ENCODE results near the gene EPB41L4A.

Gene EPB41L4A

GRCh38 chr5:112238473-112238872 lies 180.6 kb downstream of the EPB41L4A start:
- no peak for TF ChIP-seq ZFX (IDR thresholded peaks at IDR 0.05; ENCODE audit: borderline replicate concordance)
- TF ChIP-seq CTCF (IDR thresholded peaks at IDR 0.05) = no peak
- H3K27ac ChIP-seq = no peak overlapping the region

DNA sequence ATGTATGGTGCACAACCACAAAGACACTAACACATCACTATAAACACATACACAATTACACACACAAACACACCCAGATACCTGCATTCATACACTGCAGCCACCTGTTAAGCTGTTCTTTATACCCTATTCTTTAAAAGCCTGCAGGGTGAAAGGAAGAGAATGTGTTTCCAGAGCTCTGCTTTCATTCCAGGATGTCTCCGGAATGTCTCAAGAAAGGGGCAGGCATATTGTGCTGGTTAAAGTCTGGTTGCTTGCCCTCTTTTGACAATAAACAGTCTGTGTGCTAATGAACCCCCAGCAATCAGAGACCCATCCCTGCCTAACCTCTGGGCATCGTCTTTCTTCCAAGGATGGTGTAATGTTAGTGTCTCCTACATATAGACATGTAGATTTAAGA lies 181.6 kb downstream of the EPB41L4A start:
- TF ChIP-seq CTCF (IDR thresholded peaks at IDR 0.05) = no peak
- no peak for TF ChIP-seq ZFX (IDR thresholded peaks at IDR 0.05; ENCODE audit: borderline replicate concordance)
- H3K27ac ChIP-seq = no peak overlapping the region

DNA sequence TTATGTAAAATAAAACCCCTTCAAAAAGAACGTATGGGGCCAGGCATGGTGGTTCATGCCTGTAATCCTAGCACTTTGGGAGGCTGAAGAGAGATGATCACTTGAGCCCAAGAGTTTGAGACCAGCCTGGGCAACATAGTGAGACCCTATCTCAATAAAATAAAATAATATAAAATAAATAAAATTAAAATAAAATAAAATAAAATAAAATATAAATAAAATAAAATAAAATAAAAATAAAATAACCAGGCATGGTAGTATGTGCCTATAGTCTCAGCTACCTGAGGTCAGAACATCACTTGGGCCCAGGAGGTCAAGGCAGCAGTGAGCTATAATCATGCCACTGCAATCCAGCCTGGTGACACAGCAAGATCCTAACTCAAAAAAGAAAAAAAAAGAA lies 185.1 kb downstream of the EPB41L4A start:
- no peak for TF ChIP-seq CTCF (IDR thresholded peaks at IDR 0.05)
- TF ChIP-seq ZFX (IDR thresholded peaks at IDR 0.05; ENCODE audit: borderline replicate concordance) = no peak
- no peak overlapping the region for H3K27ac ChIP-seq

- H3K27ac ChIP-seq = no peak overlapping the region
- no peak for TF ChIP-seq CTCF (IDR thresholded peaks at IDR 0.05)
- TF ChIP-seq ZFX (IDR thresholded peaks at IDR 0.05; ENCODE audit: borderline replicate concordance) = no peak
These were observed 186.4 kb downstream of the EPB41L4A start for GRCh38 chr5:112232667-112233066.

GRCh38 chr5:112230606-112231005 lies 188.5 kb downstream of the EPB41L4A start:
- TF ChIP-seq ZFX (IDR thresholded peaks at IDR 0.05; ENCODE audit: borderline replicate concordance) = no peak
- no peak for TF ChIP-seq CTCF (IDR thresholded peaks at IDR 0.05)
- H3K27ac ChIP-seq = no peak overlapping the region

DNA sequence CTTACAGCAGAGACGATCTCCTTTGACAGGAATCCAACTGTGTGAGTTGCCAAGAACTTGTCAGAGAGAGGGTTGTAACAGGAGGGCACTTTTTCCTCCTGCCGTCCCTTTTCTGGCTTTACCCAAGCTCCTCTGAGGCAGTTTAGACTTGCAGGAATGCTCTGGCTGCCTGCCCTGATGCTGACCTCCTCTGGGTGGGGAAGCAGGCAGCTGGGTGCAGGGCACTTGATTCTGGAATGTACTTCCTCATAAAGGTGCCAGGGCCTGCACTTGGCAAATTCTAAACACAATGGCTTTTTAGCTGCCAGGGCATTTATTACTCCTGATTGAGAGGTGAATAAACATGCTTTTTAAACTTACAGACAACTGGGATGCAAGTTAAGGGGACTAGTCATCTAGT lies 190.4 kb downstream of the EPB41L4A start:
- TF ChIP-seq CTCF (IDR thresholded peaks at IDR 0.05) (no peak), ZFX (IDR thresholded peaks at IDR 0.05; ENCODE audit: borderline replicate concordance) (no peak)
- H3K27ac ChIP-seq = no peak overlapping the region

DNA sequence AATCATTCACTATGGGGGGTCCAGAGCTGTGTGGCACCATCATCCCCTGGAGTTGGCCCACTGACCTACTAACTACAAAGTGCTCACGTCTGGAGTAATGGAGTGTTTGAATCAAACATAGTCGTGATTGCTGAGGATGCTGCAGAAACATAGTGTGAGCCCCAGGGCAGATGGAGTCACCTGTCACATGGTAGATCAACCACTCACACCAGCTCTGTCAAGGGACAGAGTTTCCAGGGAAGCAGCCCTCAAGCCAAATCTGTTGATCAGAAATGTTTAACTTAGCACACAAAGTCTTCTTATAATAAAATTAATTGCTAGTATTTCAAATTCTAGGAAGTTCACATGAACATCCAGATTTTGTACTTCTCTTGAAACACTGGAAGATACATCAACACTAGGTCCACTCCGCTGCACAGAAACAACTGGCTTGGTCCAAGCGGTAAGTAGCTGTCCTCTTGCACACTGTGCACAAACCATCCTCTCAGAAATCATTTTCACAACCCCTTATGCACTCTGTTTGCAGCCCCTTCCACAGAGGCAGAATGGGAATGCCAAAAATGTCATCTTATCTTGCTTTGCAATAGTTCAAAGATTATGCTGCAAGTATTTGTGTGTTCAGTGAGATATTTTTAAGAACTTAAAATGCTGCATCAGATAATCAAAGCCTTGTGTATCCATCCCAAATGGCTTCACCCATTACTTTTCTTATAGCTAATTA lies 191.0 kb downstream of the EPB41L4A start:
- H3K27ac ChIP-seq = no peak overlapping the region

More for the DNA sequence above, 191.0 kb downstream of the EPB41L4A start:
- no peak for TF ChIP-seq CTCF (IDR thresholded peaks at IDR 0.05)
- no peak for TF ChIP-seq ZFX (IDR thresholded peaks at IDR 0.05; ENCODE audit: borderline replicate concordance)
